ENCODE measurements around the gene SLC44A5. TPM values are rescaled to one million over a fixed set of nuclear protein-coding genes. Genes with fewer than 3 reads are reported as not detected.

The SLC44A5 gene
- total and polyA plus RNA-seq, 9 donors = 0.62 to 2.5 (median 1.1) TPM

DNA sequence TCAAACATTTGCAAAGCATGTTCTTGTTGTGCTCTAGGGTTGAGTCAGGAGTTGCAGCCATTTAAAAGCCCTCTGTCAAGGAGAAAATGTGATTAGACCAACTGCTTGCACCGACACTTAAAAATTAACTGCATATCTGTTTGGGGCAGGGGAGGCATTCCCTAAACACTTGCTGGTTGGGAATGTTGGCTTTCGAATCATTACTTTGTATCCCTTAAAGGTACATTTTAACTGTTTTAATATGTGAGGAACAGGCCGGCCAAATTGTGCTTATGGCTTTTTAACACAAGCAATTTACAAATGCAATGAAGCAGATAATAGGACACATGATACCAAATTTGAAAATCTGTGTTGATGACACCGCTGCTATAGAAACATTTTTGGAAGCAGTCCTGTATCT lies 317.6 kb downstream of the SLC44A5 start:
- Histone ChIP-seq H3K36me3 (no peaks in the 10 kb centered on the region), H3K9me3 (no peaks in the 10 kb centered on the region), H3K4me1 (ENCODE audit: insufficient read depth) (no peaks in the 10 kb centered on the region), H3K4me3 (no peak overlapping the region), H3K27me3 (no peaks in the 10 kb centered on the region), H3K27ac (no peak overlapping the region)
- WGBS, 3 donors = 33 to 59% (median 37%) methylated on average over 4 of the region's 4 CpGs
- TF ChIP-seq POLR2A (IDR thresholded peaks at IDR 0.05) (no peak), CTCF (IDR thresholded peaks at IDR 0.05) (no peak), EP300 (IDR thresholded peaks at IDR 0.05) (no peak)
- intact Hi-C loops (cut with DNase I) = loop anchor here in 1 of 4 donors (10.0 kb wide), 1 partner anchor 582 kb away; no protein-coding TSS in a partner anchor
- DNase-seq = no peak

DNA sequence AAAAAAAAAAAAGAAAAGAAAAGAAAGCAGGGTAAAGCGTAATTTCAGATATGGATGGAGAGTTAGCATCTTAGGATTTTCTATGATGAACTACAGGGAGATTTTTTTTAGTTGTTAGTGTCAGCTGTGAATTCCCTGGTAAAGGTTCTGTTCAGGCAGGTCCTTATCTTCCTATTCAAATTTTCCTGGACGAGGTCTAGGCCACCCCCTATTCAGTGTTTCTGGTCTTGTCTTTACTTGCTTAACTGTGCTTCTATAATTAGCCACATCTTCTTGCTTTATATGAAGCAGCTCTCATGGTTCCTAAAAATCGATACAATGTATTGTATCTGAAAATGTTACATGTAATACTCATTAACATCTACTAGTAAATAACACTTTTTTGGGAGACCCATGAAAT lies 318.9 kb downstream of the SLC44A5 start:
- no peak for TF ChIP-seq POLR2A (IDR thresholded peaks at IDR 0.05)
- no peak for TF ChIP-seq EP300 (IDR thresholded peaks at IDR 0.05)
- TF ChIP-seq CTCF (IDR thresholded peaks at IDR 0.05) = no peak
- no peak for DNase-seq
- 69 to 74% (median 71%) methylated on average over 3 of the region's 3 CpGs for WGBS, 3 donors

GRCh38 chr1:75276385-75276784 lies 334.5 kb downstream of the SLC44A5 start:
- intact Hi-C loops (cut with DNase I) = no loop called here
- no peaks in the 10 kb centered on the region for H3K36me3 ChIP-seq
- no peak overlapping the region for H3K27ac ChIP-seq
- no peak overlapping the region for H3K4me3 ChIP-seq
- no peak for DNase-seq
- TF ChIP-seq EP300 (IDR thresholded peaks at IDR 0.05) (no peak), POLR2A (IDR thresholded peaks at IDR 0.05) (no peak), CTCF (IDR thresholded peaks at IDR 0.05) (no peak)
- H3K4me1 ChIP-seq (ENCODE audit: insufficient read depth) = no peaks in the 10 kb centered on the region
- WGBS, 3 donors = 67 to 86% (median 82%) methylated on average over 1 of the region's 1 CpG
- H3K27me3 ChIP-seq = no peaks in the 10 kb centered on the region
- H3K9me3 ChIP-seq = no peaks in the 10 kb centered on the region

More for the DNA sequence above, 318.9 kb downstream of the SLC44A5 start:
- Histone ChIP-seq H3K9me3 (no peaks in the 10 kb centered on the region), H3K27ac (no peak overlapping the region), H3K4me3 (no peak overlapping the region), H3K4me1 (ENCODE audit: insufficient read depth) (no peaks in the 10 kb centered on the region), H3K27me3 (no peaks in the 10 kb centered on the region), H3K36me3 (no peaks in the 10 kb centered on the region)
- intact Hi-C loops (cut with DNase I) = loop anchor here in 1 of 4 donors (10.0 kb wide), 1 partner anchor 583 kb away; no protein-coding TSS in a partner anchor

DNA sequence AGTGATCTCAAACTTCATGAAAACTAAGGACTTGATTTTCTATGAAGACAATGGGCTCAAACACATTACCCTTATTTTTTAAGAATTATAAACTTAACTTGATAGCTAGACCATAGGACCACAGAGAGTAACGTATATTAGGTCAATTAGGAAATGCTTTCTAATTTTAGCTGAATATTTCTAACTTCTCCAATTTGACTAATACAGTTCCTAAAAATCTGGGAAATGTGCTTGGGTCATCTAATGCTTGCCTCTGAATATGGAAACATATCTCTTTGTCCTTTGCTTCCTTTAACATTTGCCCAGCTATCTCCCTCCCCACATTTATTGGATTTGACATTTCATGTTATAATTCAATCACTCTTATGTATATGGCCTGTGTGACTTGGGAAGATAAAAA lies 335.3 kb downstream of the SLC44A5 start:
- DNase-seq = no peak
- no peak overlapping the region for H3K4me3 ChIP-seq
- no peak for TF ChIP-seq CTCF (IDR thresholded peaks at IDR 0.05)
- TF ChIP-seq POLR2A (IDR thresholded peaks at IDR 0.05) = no peak
- TF ChIP-seq EP300 (IDR thresholded peaks at IDR 0.05) = no peak
- H3K36me3 ChIP-seq = no peaks in the 10 kb centered on the region
- intact Hi-C loops (cut with DNase I) = no loop called here
- H3K27me3 ChIP-seq = no peaks in the 10 kb centered on the region
- 68 to 82% (median 69%) methylated on average over 1 of the region's 1 CpG for WGBS, 3 donors
- H3K9me3 ChIP-seq = no peaks in the 10 kb centered on the region
- H3K27ac ChIP-seq = no peak overlapping the region
- no peaks in the 10 kb centered on the region for H3K4me1 ChIP-seq (ENCODE audit: insufficient read depth)
